IPS-18c (cell line): ENCODE data around the gene STT3B.

Experiments
- H3K4me3 ChIP-seq: 2 replicates; pipeline ENCODE4 v1.7.0; 2013; ENCODE audit warnings: low read depth, mild to moderate bottlenecking, low read length, moderate library complexity; ENCODE audit not compliant: insufficient read depth
- H3K9me3 ChIP-seq: one replicate; pipeline ENCODE4 v1.6.1; 2013; ENCODE audit warnings: mild to moderate bottlenecking, low read length, moderate library complexity; ENCODE audit not compliant: control insufficient read depth, insufficient read depth

STT3B gene

GRCh38 chr3:31648286-31648968, 115.7 kb downstream of the STT3B start:
- Histone ChIP-seq H3K9me3 (peaks cover 2% of the 10 kb centered on the region), H3K4me3 (no peak overlapping the region)

- H3K4me3 ChIP-seq: no peak overlapping the region
- peaks cover 2% of the 10 kb centered on the region for H3K9me3 ChIP-seq
Measured at GRCh38 chr3:31652296-31652695, 119.6 kb downstream of the STT3B start.

- Histone ChIP-seq H3K9me3 (peaks cover 2% of the 10 kb centered on the region), H3K4me3 (no peak overlapping the region)
Measured at GRCh38 chr3:31653464-31653863, 120.7 kb downstream of the STT3B start.

GRCh38 chr3:31654998-31655397, 122.3 kb downstream of the STT3B start:
- H3K4me3 ChIP-seq: no peak overlapping the region
- H3K9me3 ChIP-seq: peaks cover 2% of the 10 kb centered on the region

- Histone ChIP-seq H3K9me3 (no peaks in the 10 kb centered on the region), H3K4me3 (no peak overlapping the region)
Measured at GRCh38 chr3:31659246-31659645, 126.5 kb downstream of the STT3B start.

GRCh38 chr3:31661286-31661685, 128.6 kb downstream of the STT3B start:
- no peaks in the 10 kb centered on the region for H3K9me3 ChIP-seq

GRCh38 chr3:31661993-31662670, 129.4 kb downstream of the STT3B start:
- Histone ChIP-seq H3K4me3 (no peak overlapping the region), H3K9me3 (no peaks in the 10 kb centered on the region)

More at GRCh38 chr3:31661286-31661685, 128.6 kb downstream of the STT3B start:
- H3K4me3 ChIP-seq: no peak overlapping the region

- H3K9me3 ChIP-seq: no peaks in the 10 kb centered on the region
- H3K4me3 ChIP-seq: no peak overlapping the region
Measured at GRCh38 chr3:31664031-31664430, 131.3 kb downstream of the STT3B start.

- H3K9me3 ChIP-seq: no peaks in the 10 kb centered on the region
- H3K4me3 ChIP-seq: no peak overlapping the region
Measured at GRCh38 chr3:31667582-31667981, 134.9 kb downstream of the STT3B start.

- H3K4me3 ChIP-seq: no peak overlapping the region
- H3K9me3 ChIP-seq: no peaks in the 10 kb centered on the region
Measured at GRCh38 chr3:31668242-31668641, 135.5 kb downstream of the STT3B start.

GRCh38 chr3:31670136-31670535, 137.4 kb downstream of the STT3B start:
- Histone ChIP-seq H3K4me3 (no peak overlapping the region), H3K9me3 (no peaks in the 10 kb centered on the region)

GRCh38 chr3:31670722-31671121, 138.0 kb downstream of the STT3B start:
- Histone ChIP-seq H3K4me3 (no peak overlapping the region), H3K9me3 (no peaks in the 10 kb centered on the region)

- Histone ChIP-seq H3K9me3 (no peaks in the 10 kb centered on the region), H3K4me3 (no peak overlapping the region)
Measured at GRCh38 chr3:31671451-31671850, 138.7 kb downstream of the STT3B start.

- no peaks in the 10 kb centered on the region for H3K9me3 ChIP-seq
- no peak overlapping the region for H3K4me3 ChIP-seq
Measured at GRCh38 chr3:31671976-31672375, 139.3 kb downstream of the STT3B start.

- Histone ChIP-seq H3K9me3 (no peaks in the 10 kb centered on the region), H3K4me3 (no peak overlapping the region)
Measured at GRCh38 chr3:31673950-31674349, 141.2 kb downstream of the STT3B start.

- no peak overlapping the region for H3K4me3 ChIP-seq
- H3K9me3 ChIP-seq: no peaks in the 10 kb centered on the region
Measured at GRCh38 chr3:31676556-31676955, 143.8 kb downstream of the STT3B start.

- H3K9me3 ChIP-seq: no peaks in the 10 kb centered on the region
- H3K4me3 ChIP-seq: no peak overlapping the region
Measured at GRCh38 chr3:31680072-31680870, 147.5 kb downstream of the STT3B start.
